ENCODE data around the gene ETDC.

DNA sequence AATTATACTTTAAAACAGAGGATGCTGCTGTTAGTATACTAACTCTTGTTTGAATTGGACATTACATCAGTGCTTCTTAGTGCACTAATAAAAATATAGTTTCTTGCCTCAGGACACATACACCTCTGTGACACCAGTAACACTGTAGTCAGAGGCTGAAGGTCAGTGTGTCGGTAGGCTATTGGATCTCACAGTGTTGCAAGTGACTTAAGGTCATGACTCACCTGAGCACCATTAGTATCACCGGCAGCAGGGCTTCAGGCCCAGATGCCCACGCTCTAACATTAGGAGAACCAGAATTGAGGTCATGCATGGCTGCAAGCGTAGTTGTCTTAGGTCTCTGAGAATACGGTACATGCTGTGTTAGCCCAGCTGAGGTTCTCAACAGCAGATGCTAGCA is 15.2 kb downstream of the ETDC start:
- TF ChIP-seq, protein P1, sequence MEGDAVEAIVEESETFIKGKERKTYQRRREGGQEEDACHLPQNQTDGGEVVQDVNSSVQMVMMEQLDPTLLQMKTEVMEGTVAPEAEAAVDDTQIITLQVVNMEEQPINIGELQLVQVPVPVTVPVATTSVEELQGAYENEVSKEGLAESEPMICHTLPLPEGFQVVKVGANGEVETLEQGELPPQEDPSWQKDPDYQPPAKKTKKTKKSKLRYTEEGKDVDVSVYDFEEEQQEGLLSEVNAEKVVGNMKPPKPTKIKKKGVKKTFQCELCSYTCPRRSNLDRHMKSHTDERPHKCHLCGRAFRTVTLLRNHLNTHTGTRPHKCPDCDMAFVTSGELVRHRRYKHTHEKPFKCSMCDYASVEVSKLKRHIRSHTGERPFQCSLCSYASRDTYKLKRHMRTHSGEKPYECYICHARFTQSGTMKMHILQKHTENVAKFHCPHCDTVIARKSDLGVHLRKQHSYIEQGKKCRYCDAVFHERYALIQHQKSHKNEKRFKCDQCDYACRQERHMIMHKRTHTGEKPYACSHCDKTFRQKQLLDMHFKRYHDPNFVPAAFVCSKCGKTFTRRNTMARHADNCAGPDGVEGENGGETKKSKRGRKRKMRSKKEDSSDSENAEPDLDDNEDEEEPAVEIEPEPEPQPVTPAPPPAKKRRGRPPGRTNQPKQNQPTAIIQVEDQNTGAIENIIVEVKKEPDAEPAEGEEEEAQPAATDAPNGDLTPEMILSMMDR (IDR thresholded peaks at IDR 0.05), result no peak
- TF ChIP-seq POLR2A (IDR thresholded peaks at IDR 0.05), result no peak
